Dendritic cell treated with granulocyte-macrophage colony-stimulating factor and Interleukin-4, amounts not matched to agents 40 ng/mL and 50 ng/mL, for 4 days (primary cell): ENCODE measurements around the gene IL1RAP.

Source experiments
- H3K27ac Mint-ChIP-seq: one replicate; pipeline ENCODE4 v1.8.0; 2022; ENCODE audit warnings: mild to moderate bottlenecking, mixed read lengths
- H3K27me3 Mint-ChIP-seq: one replicate; pipeline ENCODE4 v1.8.0; 2022; ENCODE audit warnings: mild to moderate bottlenecking, mixed read lengths
- H3K36me3 Mint-ChIP-seq: one replicate; pipeline ENCODE4 v1.8.0; 2022; ENCODE audit warnings: low read depth, mixed read lengths
- H3K4me1 Mint-ChIP-seq: one replicate; pipeline ENCODE4 v1.8.0; 2022; ENCODE audit warnings: low read depth, mixed read lengths
- H3K4me3 Mint-ChIP-seq: one replicate; pipeline ENCODE4 v1.8.0; 2022; ENCODE audit warnings: mild to moderate bottlenecking, moderate library complexity, mixed read lengths
- H3K9me3 Mint-ChIP-seq: one replicate; pipeline ENCODE4 v1.8.0; 2022; ENCODE audit warnings: mixed read lengths
- intact Hi-C: fragments of 100-400 bp; cut with micrococcal nuclease; formaldehyde crosslinking; loops from one replicate; pipeline ENCODE4 v1.15.0; 2022

IL1RAP gene

GRCh38 chr3:190624282-190624681 lies 110.4 kb downstream of the IL1RAP start:
- no peaks in the 10 kb centered on the region for H3K9me3 Mint-ChIP-seq
- H3K4me1 Mint-ChIP-seq, result peaks cover 28% of the 10 kb centered on the region
- no peak overlapping the region for H3K27ac Mint-ChIP-seq
- intact Hi-C loops, result no loop called here
- no peak overlapping the region for H3K4me3 Mint-ChIP-seq
- H3K27me3 Mint-ChIP-seq, result no peaks in the 10 kb centered on the region
- peaks cover 31% of the 10 kb centered on the region for H3K36me3 Mint-ChIP-seq

- Mint-ChIP-seq H3K27me3 (no peaks in the 10 kb centered on the region), H3K9me3 (no peaks in the 10 kb centered on the region), H3K4me1 (peaks cover 17% of the 10 kb centered on the region), H3K4me3 (no peak overlapping the region), H3K36me3 (peaks cover 31% of the 10 kb centered on the region), H3K27ac (no peak overlapping the region)
- intact Hi-C loops, result no loop called here
Measured at GRCh38 chr3:190626951-190627620, 113.2 kb downstream of the IL1RAP start.

GRCh38 chr3:190629088-190629487 lies 115.2 kb downstream of the IL1RAP start:
- intact Hi-C loops, result no loop called here
- no peaks in the 10 kb centered on the region for H3K4me1 Mint-ChIP-seq
- peaks cover 25% of the 10 kb centered on the region for H3K36me3 Mint-ChIP-seq
- H3K9me3 Mint-ChIP-seq, result no peaks in the 10 kb centered on the region
- H3K27ac Mint-ChIP-seq, result no peak overlapping the region
- no peaks in the 10 kb centered on the region for H3K27me3 Mint-ChIP-seq
- H3K4me3 Mint-ChIP-seq, result no peak overlapping the region

- Mint-ChIP-seq H3K9me3 (no peaks in the 10 kb centered on the region), H3K27ac (no peak overlapping the region), H3K4me3 (no peak overlapping the region), H3K36me3 (peaks cover 20% of the 10 kb centered on the region), H3K27me3 (no peaks in the 10 kb centered on the region), H3K4me1 (no peaks in the 10 kb centered on the region)
- intact Hi-C loops, result no loop called here
Measured at GRCh38 chr3:190631295-190631694, 117.4 kb downstream of the IL1RAP start.

GRCh38 chr3:190641564-190641963 lies 127.7 kb downstream of the IL1RAP start:
- H3K9me3 Mint-ChIP-seq, result no peaks in the 10 kb centered on the region
- intact Hi-C loops, result no loop called here
- no peak overlapping the region for H3K27ac Mint-ChIP-seq
- no peaks in the 10 kb centered on the region for H3K27me3 Mint-ChIP-seq
- H3K36me3 Mint-ChIP-seq, result peaks cover 52% of the 10 kb centered on the region
- no peaks in the 10 kb centered on the region for H3K4me1 Mint-ChIP-seq
- no peak overlapping the region for H3K4me3 Mint-ChIP-seq

- Mint-ChIP-seq H3K27me3 (no peaks in the 10 kb centered on the region), H3K4me3 (no peak overlapping the region), H3K4me1 (no peaks in the 10 kb centered on the region), H3K27ac (no peak overlapping the region), H3K36me3 (peaks cover 56% of the 10 kb centered on the region), H3K9me3 (no peaks in the 10 kb centered on the region)
- intact Hi-C loops, result no loop called here
Measured at GRCh38 chr3:190642016-190642415, 128.1 kb downstream of the IL1RAP start.

GRCh38 chr3:190644035-190644434 lies 130.2 kb downstream of the IL1RAP start:
- no peak overlapping the region for H3K4me3 Mint-ChIP-seq
- H3K36me3 Mint-ChIP-seq, result peaks cover 66% of the 10 kb centered on the region
- H3K4me1 Mint-ChIP-seq, result no peaks in the 10 kb centered on the region
- H3K27me3 Mint-ChIP-seq, result no peaks in the 10 kb centered on the region
- no peaks in the 10 kb centered on the region for H3K9me3 Mint-ChIP-seq
- no peak overlapping the region for H3K27ac Mint-ChIP-seq
- intact Hi-C loops, result no loop called here

- Mint-ChIP-seq H3K27me3 (no peaks in the 10 kb centered on the region), H3K27ac (no peak overlapping the region), H3K4me1 (no peaks in the 10 kb centered on the region), H3K9me3 (no peaks in the 10 kb centered on the region), H3K36me3 (peaks cover 67% of the 10 kb centered on the region), H3K4me3 (no peak overlapping the region)
- intact Hi-C loops, result no loop called here
Measured at GRCh38 chr3:190644766-190645165, 130.9 kb downstream of the IL1RAP start.

GRCh38 chr3:190645932-190646460 lies 132.1 kb downstream of the IL1RAP start:
- no peaks in the 10 kb centered on the region for H3K27me3 Mint-ChIP-seq
- H3K36me3 Mint-ChIP-seq, result peaks cover 64% of the 10 kb centered on the region
- no peaks in the 10 kb centered on the region for H3K4me1 Mint-ChIP-seq
- intact Hi-C loops, result no loop called here
- no peak overlapping the region for H3K4me3 Mint-ChIP-seq
- no peak overlapping the region for H3K27ac Mint-ChIP-seq
- no peaks in the 10 kb centered on the region for H3K9me3 Mint-ChIP-seq

GRCh38 chr3:190646996-190647395 lies 133.1 kb downstream of the IL1RAP start:
- Mint-ChIP-seq H3K9me3 (no peaks in the 10 kb centered on the region), H3K36me3 (peaks cover 63% of the 10 kb centered on the region)

GRCh38 chr3:190655933-190656332 lies 142.0 kb downstream of the IL1RAP start:
- no peak overlapping the region for H3K27ac Mint-ChIP-seq
- H3K36me3 Mint-ChIP-seq, result peaks cover 6% of the 10 kb centered on the region
- no peak overlapping the region for H3K4me3 Mint-ChIP-seq
- no peaks in the 10 kb centered on the region for H3K9me3 Mint-ChIP-seq
- no peaks in the 10 kb centered on the region for H3K27me3 Mint-ChIP-seq
- no peaks in the 10 kb centered on the region for H3K4me1 Mint-ChIP-seq
- intact Hi-C loops, result no loop called here

More at GRCh38 chr3:190646996-190647395, 133.1 kb downstream of the IL1RAP start:
- Mint-ChIP-seq H3K27me3 (no peaks in the 10 kb centered on the region), H3K4me1 (no peaks in the 10 kb centered on the region), H3K27ac (no peak overlapping the region), H3K4me3 (no peak overlapping the region)
- intact Hi-C loops, result no loop called here

GRCh38 chr3:190658106-190658505 lies 144.2 kb downstream of the IL1RAP start:
- no peaks in the 10 kb centered on the region for H3K27me3 Mint-ChIP-seq
- H3K9me3 Mint-ChIP-seq, result no peaks in the 10 kb centered on the region
- intact Hi-C loops, result no loop called here
- no peak overlapping the region for H3K27ac Mint-ChIP-seq
- no peaks in the 10 kb centered on the region for H3K36me3 Mint-ChIP-seq
- H3K4me3 Mint-ChIP-seq, result no peak overlapping the region
- H3K4me1 Mint-ChIP-seq, result no peaks in the 10 kb centered on the region

GRCh38 chr3:190666821-190667220 lies 152.9 kb downstream of the IL1RAP start:
- H3K36me3 Mint-ChIP-seq, result no peaks in the 10 kb centered on the region
- no peaks in the 10 kb centered on the region for H3K9me3 Mint-ChIP-seq
- H3K4me3 Mint-ChIP-seq, result no peak overlapping the region
- intact Hi-C loops, result no loop called here
- H3K4me1 Mint-ChIP-seq, result no peaks in the 10 kb centered on the region
- H3K27ac Mint-ChIP-seq, result no peak overlapping the region
- no peaks in the 10 kb centered on the region for H3K27me3 Mint-ChIP-seq

- intact Hi-C loops, result no loop called here
- H3K27me3 Mint-ChIP-seq, result no peaks in the 10 kb centered on the region
- H3K27ac Mint-ChIP-seq, result no peak overlapping the region
- H3K36me3 Mint-ChIP-seq, result no peaks in the 10 kb centered on the region
- peaks cover 6% of the 10 kb centered on the region for H3K4me1 Mint-ChIP-seq
- H3K9me3 Mint-ChIP-seq, result no peaks in the 10 kb centered on the region
- H3K4me3 Mint-ChIP-seq, result no peak overlapping the region
Measured at GRCh38 chr3:190671658-190672057, 157.8 kb downstream of the IL1RAP start.

GRCh38 chr3:190673148-190673547 lies 159.3 kb downstream of the IL1RAP start:
- no peaks in the 10 kb centered on the region for H3K27me3 Mint-ChIP-seq
- no peak overlapping the region for H3K27ac Mint-ChIP-seq
- peaks cover 6% of the 10 kb centered on the region for H3K4me1 Mint-ChIP-seq
- intact Hi-C loops, result no loop called here
- H3K9me3 Mint-ChIP-seq, result peaks cover 5% of the 10 kb centered on the region
- no peak overlapping the region for H3K4me3 Mint-ChIP-seq
- no peaks in the 10 kb centered on the region for H3K36me3 Mint-ChIP-seq
